DND-41 (cell line): ENCODE results near the gene BPIFB6.

Experiments used
- CTCF ChIP-seq: IDR thresholded peaks from 2 replicates; pipeline ENCODE4 v1.5.1; 2012; ENCODE audit warnings: borderline replicate concordance, low read length, moderate library complexity, mild to moderate bottlenecking; ENCODE audit not compliant: poor library complexity, severe bottlenecking; ENCODE audit errors: extremely low read depth
- EZH2 ChIP-seq: IDR thresholded peaks from 3 replicates; pipeline ENCODE4 v1.6.1; 2012; ENCODE audit warnings: borderline replicate concordance, low read depth, mild to moderate bottlenecking, moderate library complexity, low read length, inconsistent platforms; ENCODE audit not compliant: severe bottlenecking

- TF ChIP-seq CTCF (no peak), EZH2 (no peak)
Measured at GRCh38 chr20:33015700-33016580, 15.5 kb upstream of the BPIFB6 start.
